Activated T-cell treated with anti-CD3 and anti-CD28 coated beads, Interleukin-2, amount 50 U/mL, for 48 hours (primary cell): ENCODE data around the gene ARMH3.

Experiments
- DNase-seq, 2 experiments: peaks; one replicate each; pipeline ENCODE4 v3.0.0-alpha.2; 2020

Gene ARMH3

DNA sequence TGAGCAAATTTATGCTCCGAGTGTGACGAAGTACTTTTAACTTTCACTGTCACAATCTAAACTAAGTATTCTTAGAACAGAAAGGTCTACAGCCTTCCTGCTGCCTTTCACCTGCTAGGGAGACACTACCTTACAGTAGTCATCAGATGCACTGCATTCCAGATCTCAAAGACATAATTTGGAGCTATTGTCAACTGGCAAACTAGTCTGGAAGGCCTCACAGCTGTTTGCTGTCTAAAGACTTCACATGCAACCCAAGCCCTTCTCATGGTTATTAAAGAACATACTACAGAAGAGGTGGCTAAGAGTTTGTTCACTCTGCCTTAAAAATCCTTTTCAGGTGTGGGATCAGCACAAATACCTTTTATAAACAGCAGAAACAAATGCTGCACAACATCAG is 120.5 kb downstream of the ARMH3 start:
- no peak for DNase-seq

DNA sequence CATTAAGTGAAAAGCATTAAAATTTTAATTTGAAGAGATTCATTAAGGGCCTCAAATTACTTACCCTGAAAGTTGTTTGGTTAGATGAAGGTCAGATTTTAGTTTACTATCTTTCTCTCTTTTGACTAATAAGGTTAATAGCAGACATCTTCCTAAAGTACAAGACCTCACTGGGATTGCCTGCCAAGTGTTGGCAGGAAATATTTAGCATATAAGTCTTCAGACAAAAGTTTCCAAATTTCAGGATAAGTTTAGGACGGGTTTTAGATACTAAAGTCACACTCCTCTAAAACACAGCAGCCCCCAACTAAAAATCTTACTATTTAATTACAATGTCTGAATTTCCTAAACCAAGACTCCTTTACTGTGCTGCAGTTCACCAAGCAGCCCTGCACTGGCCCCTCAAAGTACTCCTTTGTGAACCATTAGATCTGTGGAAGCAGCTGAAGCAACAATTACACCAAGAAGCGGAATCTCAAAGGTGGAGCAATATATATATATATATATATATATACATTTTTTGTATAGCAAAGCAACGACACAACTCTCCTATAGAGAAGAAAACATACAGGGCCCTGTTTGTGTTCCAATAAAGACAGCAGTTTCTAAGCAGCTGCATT is 121.2 kb downstream of the ARMH3 start:
- no peak for DNase-seq

- DNase-seq = no peak
Measured at GRCh38 chr10:101933976-101934375, 122.0 kb downstream of the ARMH3 start.

- no peak for DNase-seq
Measured at GRCh38 chr10:101932183-101932582, 123.8 kb downstream of the ARMH3 start.

DNA sequence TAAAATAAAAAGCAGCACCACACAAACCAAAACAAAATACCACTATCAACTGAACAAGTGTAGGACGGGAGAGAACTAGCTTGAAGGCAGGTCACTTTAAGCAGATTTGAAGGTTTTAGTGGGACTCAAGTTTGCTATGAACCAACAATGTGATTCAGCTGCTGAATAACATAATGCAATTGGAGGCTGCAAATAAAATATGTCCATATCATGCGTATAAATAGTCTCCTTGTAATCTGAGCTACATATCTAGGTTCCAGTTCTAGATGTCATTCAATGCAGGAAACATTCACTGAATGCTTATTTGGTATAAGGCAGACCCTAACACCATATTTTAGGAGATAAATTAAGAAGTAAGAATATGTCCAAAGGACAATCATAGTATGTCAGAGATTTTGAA is 130.9 kb downstream of the ARMH3 start:
- DNase-seq = no peak

DNA sequence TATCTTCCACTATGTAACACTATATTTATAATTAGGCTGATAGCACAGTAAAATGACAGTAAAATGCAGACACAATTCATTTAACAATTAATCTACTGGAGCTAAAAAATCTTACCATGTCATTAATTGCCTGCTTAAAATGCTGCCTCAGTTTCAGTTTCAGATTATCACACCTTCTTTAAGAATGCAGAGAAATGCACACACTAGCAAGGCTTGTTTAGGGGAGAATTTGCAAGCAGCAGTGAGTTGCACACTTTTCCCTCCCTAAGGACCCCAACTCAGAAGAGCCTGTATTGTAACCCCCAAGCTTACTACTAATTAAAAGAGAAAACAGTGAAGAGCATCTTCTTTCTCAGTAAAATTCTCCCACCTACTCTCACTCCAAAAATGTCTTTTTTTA is 132.7 kb downstream of the ARMH3 start:
- no peak for DNase-seq

DNA sequence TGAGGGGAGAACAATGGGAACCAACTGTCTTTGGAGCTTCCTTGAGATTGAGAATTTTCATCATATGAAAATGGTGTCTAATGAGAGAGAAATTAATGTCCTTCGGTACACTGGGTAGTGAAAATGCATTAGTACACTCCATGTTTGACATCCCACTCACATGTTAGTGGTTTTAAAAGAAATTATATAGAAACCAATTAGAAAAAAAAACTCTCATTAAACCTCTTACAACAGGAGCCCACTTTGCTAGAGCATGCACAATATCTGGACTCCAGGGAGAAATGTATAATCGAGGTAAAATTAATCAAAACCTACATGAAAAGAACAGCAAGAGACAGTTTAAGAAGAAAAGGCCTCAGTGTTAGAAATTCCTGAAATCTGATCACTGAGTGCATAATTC is 133.1 kb downstream of the ARMH3 start:
- DNase-seq = no peak

DNA sequence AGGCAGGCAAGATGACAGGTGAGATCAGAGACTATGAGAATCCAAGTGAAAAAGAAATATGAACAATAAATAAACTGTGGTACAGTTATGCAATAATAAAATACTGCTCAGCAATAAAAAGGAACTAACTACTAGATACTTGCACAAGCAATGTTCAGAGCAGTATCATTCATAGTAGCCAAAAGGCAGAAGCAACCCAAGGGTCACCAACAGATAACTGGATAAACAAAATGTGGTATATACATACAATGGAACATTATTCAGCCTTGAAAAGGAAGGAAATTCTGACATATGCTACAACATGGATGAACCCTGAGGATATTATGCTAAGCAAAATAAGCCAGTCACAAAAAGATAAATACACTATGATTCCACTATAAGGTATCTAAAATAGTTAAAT is 135.4 kb downstream of the ARMH3 start:
- DNase-seq = no peak

DNA sequence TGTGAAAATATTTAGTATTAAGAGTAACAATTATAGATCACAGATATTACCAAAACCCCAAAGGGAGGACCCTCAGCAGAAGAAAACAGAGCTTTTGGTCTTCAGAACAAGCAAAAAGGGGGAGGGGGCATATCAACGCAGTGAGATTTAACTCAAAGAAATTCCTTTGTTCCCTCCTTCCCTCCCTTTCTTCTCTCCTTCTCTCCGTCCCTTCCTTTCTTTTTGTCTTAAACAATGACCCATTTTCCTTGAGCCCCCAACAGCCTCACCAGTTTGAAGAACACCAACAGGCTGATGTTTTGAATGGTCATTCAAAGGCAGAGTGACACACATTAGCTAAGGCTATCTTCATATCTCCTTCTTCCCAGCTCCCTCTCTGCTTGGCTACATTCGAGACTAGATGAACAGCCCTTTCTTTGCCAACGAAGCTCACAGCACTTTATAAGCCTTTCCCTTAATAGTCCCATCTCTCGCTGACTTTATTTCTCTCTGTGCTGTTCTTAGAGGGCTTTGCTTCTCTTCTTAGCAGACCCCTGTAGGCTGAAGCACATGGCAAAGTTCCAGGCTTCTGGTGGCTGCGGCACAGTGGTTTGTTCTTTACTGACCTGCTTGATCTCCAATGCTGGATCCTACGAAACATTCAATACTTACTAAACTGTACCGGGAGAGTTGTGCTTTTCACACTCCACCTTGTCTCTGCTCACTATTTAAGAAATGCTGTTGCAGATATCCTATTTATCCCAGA is 136.8 kb downstream of the ARMH3 start:
- no peak for DNase-seq

DNA sequence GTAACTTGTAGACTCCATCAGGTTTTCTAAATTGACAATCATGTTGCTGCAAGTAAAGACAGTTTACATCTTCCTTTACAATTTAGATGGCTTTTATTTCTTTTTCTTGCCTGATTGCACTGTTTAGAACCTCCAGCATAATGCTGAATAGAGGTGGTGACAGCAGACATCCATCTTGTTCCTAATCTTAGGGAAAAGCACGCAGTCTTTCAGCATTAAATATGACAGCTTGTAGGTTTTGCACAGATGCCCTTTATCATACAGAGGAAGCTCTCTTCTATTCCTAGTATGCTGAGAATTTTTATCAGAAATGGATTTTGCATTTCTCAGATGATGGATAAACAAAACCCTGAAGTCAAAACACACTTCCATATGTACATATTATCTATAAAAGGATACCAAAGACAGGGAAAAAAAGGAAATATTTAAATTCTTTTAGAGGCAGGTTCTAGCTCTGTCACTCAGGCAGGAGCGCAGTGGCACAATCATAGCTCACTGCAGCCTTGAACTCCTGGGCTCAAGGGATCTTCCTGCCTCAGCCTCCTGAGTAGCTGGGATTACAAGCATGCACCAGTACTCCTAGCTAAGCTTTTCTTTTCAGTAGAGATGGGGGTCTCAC is 143.3 kb downstream of the ARMH3 start:
- DNase-seq = no peak

DNA sequence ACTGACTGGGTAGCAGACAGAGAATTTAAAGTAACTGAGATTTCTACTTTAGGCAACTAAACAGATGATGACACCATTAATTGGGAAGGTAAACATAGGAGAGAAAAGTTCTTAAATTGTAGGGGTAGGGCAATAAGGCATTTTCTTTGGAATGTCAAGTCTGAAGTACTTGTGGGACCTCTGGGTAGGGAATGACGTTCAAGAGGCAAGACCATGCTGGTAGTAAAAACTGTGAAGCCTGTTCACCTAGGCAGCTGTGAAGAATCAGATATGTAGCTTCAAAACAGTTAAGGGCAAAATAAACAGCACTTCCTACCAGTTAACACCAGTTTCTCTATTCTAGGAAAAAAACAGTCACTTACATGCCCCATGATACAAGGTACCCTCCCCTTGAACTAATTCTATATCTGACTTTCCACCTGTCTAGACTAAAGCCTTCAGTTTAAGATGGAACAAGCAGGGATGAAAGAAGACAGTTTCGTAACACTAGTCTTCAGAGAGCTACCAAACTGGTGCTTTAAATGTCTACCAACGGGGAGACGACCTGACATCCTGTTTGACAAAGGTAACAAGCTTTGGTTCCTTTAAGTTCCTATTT is 149.3 kb downstream of the ARMH3 start:
- DNase-seq = no peak

- no peak for DNase-seq
Measured at GRCh38 chr10:101905251-101905650, 150.7 kb downstream of the ARMH3 start.

- DNase-seq = peak in 1 of 2 experiments; percentile 30
Measured at GRCh38 chr10:101903827-101904550, 152.0 kb downstream of the ARMH3 start.

DNA sequence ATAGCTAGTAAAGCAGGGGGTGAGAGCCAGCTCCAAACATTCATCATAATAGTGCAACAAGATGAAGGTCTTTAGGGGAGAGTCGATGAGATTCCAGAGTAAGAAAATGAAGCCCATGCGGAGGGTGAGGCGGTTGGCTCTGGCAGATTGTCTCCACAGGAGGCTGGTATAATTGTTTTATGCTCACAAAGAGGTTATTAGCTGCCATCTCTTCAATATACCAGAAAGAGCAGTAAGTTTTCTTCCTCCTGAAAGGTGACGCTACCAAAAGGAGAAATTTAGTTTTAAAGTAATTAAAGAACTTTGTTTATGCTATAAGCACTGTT is 153.2 kb downstream of the ARMH3 start:
- DNase-seq = no peak

GRCh38 chr10:101902032-101902819 is 153.7 kb downstream of the ARMH3 start:
- no peak for DNase-seq

- no peak for DNase-seq
Measured at GRCh38 chr10:101901340-101901739, 154.6 kb downstream of the ARMH3 start.

- DNase-seq = no peak
Measured at GRCh38 chr10:101897633-101898032, 158.3 kb downstream of the ARMH3 start.

GRCh38 chr10:101896225-101896877 is 159.6 kb downstream of the ARMH3 start:
- no peak for DNase-seq

GRCh38 chr10:101895781-101896180 is 160.2 kb downstream of the ARMH3 start:
- DNase-seq = no peak

DNA sequence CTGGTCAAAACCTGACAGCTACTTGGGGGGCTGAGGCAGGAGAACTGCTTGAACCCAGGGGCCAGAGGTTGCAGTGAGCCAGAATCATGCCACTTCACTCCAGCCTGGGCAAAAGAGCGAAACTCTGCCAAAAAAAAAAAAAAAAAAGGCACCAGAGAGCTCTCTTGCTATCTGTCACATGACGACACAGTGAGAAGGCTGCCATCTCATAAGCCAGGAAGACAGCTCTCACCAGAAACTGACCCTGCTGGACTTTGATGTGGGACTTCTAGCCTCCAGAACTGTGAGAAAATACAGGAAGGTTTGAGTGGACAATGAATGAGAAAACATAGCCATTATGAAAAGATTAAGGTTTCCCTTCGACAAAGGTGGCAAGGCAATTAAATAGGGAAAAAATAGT is 161.2 kb downstream of the ARMH3 start:
- DNase-seq = no peak

DNA sequence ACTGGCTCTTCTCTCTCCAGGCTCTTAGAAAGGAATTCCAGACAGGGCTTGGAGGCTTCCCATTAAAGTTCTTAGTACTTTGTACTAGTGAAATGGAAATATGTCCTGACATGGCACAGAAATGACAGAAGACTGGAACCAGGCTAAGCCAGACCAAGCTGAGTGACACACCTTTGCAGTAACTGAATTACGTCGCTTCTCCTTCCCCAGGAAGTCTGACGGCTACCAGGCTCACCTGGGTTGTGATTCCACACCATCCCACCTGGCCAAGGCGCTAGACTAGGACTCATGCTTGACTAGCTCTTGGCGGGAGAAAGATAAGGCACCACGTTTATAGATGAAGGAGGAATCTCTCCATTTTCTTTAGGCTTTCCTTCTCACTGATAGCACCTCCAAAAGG is 161.7 kb downstream of the ARMH3 start:
- no peak for DNase-seq

- DNase-seq = no peak
Measured at GRCh38 chr10:101893510-101894120, 162.4 kb downstream of the ARMH3 start.
